Liver (tissue), 9 donors: ENCODE data around the gene IFT57. TPM values are rescaled to one million over a fixed set of nuclear protein-coding genes. Genes with fewer than 3 reads are reported as not detected.

ENCODE experiments used
- DNase-seq: peaks from one replicate; pipeline ENCODE4 v3.0.0-alpha.2; 2017; ENCODE audit warnings: low spot score
- H3K27ac ChIP-seq, 2 donors: one replicate each; pipeline ENCODE4 v1.7.0; 2013; ENCODE audit warnings: inconsistent platforms in 2 of 2, low read length in 2 of 2, control low read depth in 1 of 2, low read depth in 1 of 2, mild to moderate bottlenecking in 1 of 2
- H3K27me3 ChIP-seq, 4 donors: one replicate each; pipeline versions ENCODE4 v1.6.1 to v1.7.0; 2013; ENCODE audit warnings: low read length in 3 of 4, inconsistent platforms in 1 of 4, mild to moderate bottlenecking in 1 of 4, moderate library complexity in 1 of 4; ENCODE audit not compliant: control insufficient read depth in 4 of 4, insufficient read depth in 4 of 4
- H3K36me3 ChIP-seq, 4 donors: one replicate each; pipeline versions ENCODE4 v1.6.1 to v1.7.0; 2013; ENCODE audit warnings: low read length in 3 of 4, mild to moderate bottlenecking in 3 of 4, low read depth in 1 of 4, moderate library complexity in 1 of 4; ENCODE audit not compliant: control insufficient read depth in 4 of 4, insufficient read depth in 3 of 4
- H3K4me1 ChIP-seq, 4 donors: one replicate each; pipeline versions ENCODE4 v1.6.1 to v1.7.0; 2013; ENCODE audit warnings: low read length in 3 of 4, mild to moderate bottlenecking in 3 of 4, moderate library complexity in 1 of 4; ENCODE audit not compliant: control insufficient read depth in 4 of 4, insufficient read depth in 4 of 4
- H3K4me3 ChIP-seq, 3 donors: one replicate each; pipeline versions ENCODE4 v1.6.1 to v1.7.0; 2013; ENCODE audit warnings: low read length in 3 of 3, control low read depth in 1 of 3, low read depth in 1 of 3, mild to moderate bottlenecking in 1 of 3
- H3K9ac ChIP-seq, 2 donors: one replicate each; pipeline ENCODE4 v1.7.0; 2013; ENCODE audit warnings: low read length in 2 of 2, mild to moderate bottlenecking in 2 of 2, moderate library complexity in 2 of 2, control low read depth in 1 of 2, low read depth in 1 of 2
- H3K9me3 ChIP-seq, 4 donors: one replicate each; pipeline versions ENCODE4 v1.6.1 to v1.7.0; 2013; ENCODE audit warnings: low read length in 3 of 4; ENCODE audit not compliant: control insufficient read depth in 4 of 4
- ATF3 ChIP-seq: IDR thresholded peaks from 2 replicates; pipeline ENCODE4 v1.6.1; 2016; ENCODE audit warnings: antibody characterized with exemption
- EGR1 ChIP-seq, 2 donors: IDR thresholded peaks; 2 replicates each; pipeline ENCODE4 v1.6.1; 2016 to 2018; ENCODE audit warnings: antibody characterized with exemption in 2 of 2, low read depth in 2 of 2
- FOXA1 ChIP-seq: IDR thresholded peaks from 2 replicates; pipeline ENCODE4 v1.6.1; 2016; ENCODE audit warnings: antibody characterized with exemption
- FOXA2 ChIP-seq: IDR thresholded peaks from 2 replicates; pipeline ENCODE4 v1.6.1; 2016; ENCODE audit warnings: antibody characterized with exemption
- GABPA ChIP-seq, 2 donors: IDR thresholded peaks in 1 of 2; conservative IDR thresholded peaks in 1 of 2; 2 replicates each; pipeline ENCODE4 v1.6.1; 2016; ENCODE audit warnings: antibody characterized with exemption in 2 of 2, mild to moderate bottlenecking in 1 of 2, moderate library complexity in 1 of 2
- HNF4A ChIP-seq, 2 donors: conservative IDR thresholded peaks; 2 replicates each; pipeline ENCODE4 v1.6.1; 2016; ENCODE audit warnings: antibody characterized with exemption in 2 of 2, mild to moderate bottlenecking in 2 of 2
- HNF4G ChIP-seq: IDR thresholded peaks from 2 replicates; pipeline ENCODE4 v1.6.1; 2016; ENCODE audit warnings: antibody characterized with exemption
- JUND ChIP-seq, 2 donors: IDR thresholded peaks; 2 replicates each; pipeline ENCODE4 v1.6.1; 2016; ENCODE audit warnings: antibody characterized with exemption in 2 of 2
- MAX ChIP-seq: IDR thresholded peaks from 2 replicates; pipeline ENCODE4 v1.6.1; 2016; ENCODE audit warnings: antibody characterized with exemption
- NR2F2 ChIP-seq: IDR thresholded peaks from 2 replicates; pipeline ENCODE4 v1.6.1; 2016; ENCODE audit warnings: antibody characterized with exemption
- RAD21 ChIP-seq, 2 donors: IDR thresholded peaks; 2 replicates each; pipeline ENCODE4 v1.6.1; 2016; ENCODE audit warnings: antibody characterized with exemption in 2 of 2, mild to moderate bottlenecking in 2 of 2
- REST ChIP-seq: IDR thresholded peaks from 2 replicates; pipeline ENCODE4 v1.6.1; 2016; ENCODE audit warnings: antibody characterized with exemption, mild to moderate bottlenecking
- RXRA ChIP-seq, 2 donors: IDR thresholded peaks; 2 replicates each; pipeline ENCODE4 v1.6.1; 2017 to 2018; ENCODE audit warnings: antibody characterized with exemption in 2 of 2, mild to moderate bottlenecking in 1 of 2
- SP1 ChIP-seq: IDR thresholded peaks from 2 replicates; pipeline ENCODE4 v1.6.1; 2018; ENCODE audit warnings: antibody characterized with exemption, mild to moderate bottlenecking
- TAF1 ChIP-seq: conservative IDR thresholded peaks from 2 replicates; pipeline ENCODE4 v1.6.1; 2016; ENCODE audit warnings: antibody characterized with exemption, mild to moderate bottlenecking
- YY1 ChIP-seq: IDR thresholded peaks from 2 replicates; pipeline ENCODE4 v1.6.1; 2016; ENCODE audit warnings: antibody characterized with exemption, mild to moderate bottlenecking
- ZBTB33 ChIP-seq: IDR thresholded peaks from 2 replicates; pipeline ENCODE4 v1.6.1; 2016; ENCODE audit warnings: antibody characterized with exemption
- WGBS: extraction: QIAGEN DNeasy Blood & Tissue Kit; methylation state at CpG from one replicate; pipeline ENCODE4 v1.1.7; 2013; 5-methylcytosine and 5-hydroxymethylcytosine counted together
- polyA plus RNA-seq, 2 donors: library from polyadenylated mRNA; stranded (reverse) in 1 of 2; unstranded in 1 of 2; fragments of 200-250 nt in 1 of 2; fragments of >200 nt in 1 of 2; fragmentation: Nextera tagmentation in 1 of 2; extraction: Ambion mirVana in 1 of 2; gene quantifications; one replicate each; pipeline versions ENCODE4 v1.2.1 to v1.2.3, GENCODE V29; 2013 to 2015
- total RNA-seq, 2 donors: library from RNA; depleted of rRNA; stranded (reverse); fragments of >200 nt; gene quantifications; one replicate each; pipeline ENCODE4 v1.2.3, GENCODE V29; 2014
- donor health status: healthy.
- donor health status: healthy.
- donor health status: healthy.
- donor health status: healthy.
- donor health status: healthy.

The IFT57 gene
- total and polyA plus RNA-seq, 4 donors = 5.2 to 9.2 (median 7.3) TPM

- peaks cover 0 to 3% (median 0%) of the 10 kb centered on the region in 4 donors for H3K9me3 ChIP-seq
- H3K9ac ChIP-seq = no peak overlapping the region
- no peak overlapping the region for H3K27ac ChIP-seq
- 94% methylated on average over 2 of the region's 2 CpGs for WGBS
- no peaks in the 10 kb centered on the region for H3K36me3 ChIP-seq
- no peak for DNase-seq
- H3K4me1 ChIP-seq = no peaks in the 10 kb centered on the region
- H3K27me3 ChIP-seq = no peaks in the 10 kb centered on the region
- H3K4me3 ChIP-seq = no peak overlapping the region
- TF ChIP-seq ATF3 (no peak), JUND (IDR thresholded peaks at IDR 0.05) (no peak), NR2F2 (no peak), RXRA (IDR thresholded peaks at IDR 0.05) (no peak), HNF4A (conservative IDR thresholded peaks at IDR 0.05) (no peak)
Measured at GRCh38 chr3:108183971-108184370, 38.3 kb downstream of the IFT57 start.

- DNase-seq = no peak
- Histone ChIP-seq H3K4me1 (no peaks in the 10 kb centered on the region), H3K27ac (no peak overlapping the region), H3K9me3 (peaks cover 0 to 3% (median 0%) of the 10 kb centered on the region in 4 donors), H3K36me3 (no peaks in the 10 kb centered on the region), H3K9ac (no peak overlapping the region), H3K27me3 (no peaks in the 10 kb centered on the region), H3K4me3 (no peak overlapping the region)
- WGBS = 59% methylated on average over 1 of the region's 1 CpG
- TF ChIP-seq SP1 (no peak), RXRA (IDR thresholded peaks at IDR 0.05) (no peak), FOXA2 (no peak), FOXA1 (no peak), REST (no peak), GABPA (IDR thresholded peaks at IDR 0.05 in 1 of 2, conservative IDR thresholded peaks at IDR 0.05 in 1 of 2) (no peak), ATF3 (no peak), HNF4G (no peak), EGR1 (IDR thresholded peaks at IDR 0.05; ENCODE audit: low read depth in 2 of 2) (no peak), HNF4A (conservative IDR thresholded peaks at IDR 0.05) (no peak), TAF1 (no peak)
Measured at GRCh38 chr3:108183181-108183580, 39.0 kb downstream of the IFT57 start.

- TF ChIP-seq ZBTB33 (no peak), ATF3 (no peak), RAD21 (IDR thresholded peaks at IDR 0.05) (no peak), YY1 (no peak), REST (no peak), NR2F2 (no peak), HNF4G (no peak), RXRA (IDR thresholded peaks at IDR 0.05) (no peak), FOXA1 (no peak), SP1 (no peak), EGR1 (IDR thresholded peaks at IDR 0.05; ENCODE audit: low read depth in 2 of 2) (no peak), JUND (IDR thresholded peaks at IDR 0.05) (no peak), GABPA (IDR thresholded peaks at IDR 0.05 in 1 of 2, conservative IDR thresholded peaks at IDR 0.05 in 1 of 2) (no peak), MAX (no peak)
- DNase-seq = no peak
- no peak overlapping the region for H3K27ac ChIP-seq
- WGBS = 89% methylated on average over 1 of the region's 1 CpG
- peaks cover 0 to 3% (median 0%) of the 10 kb centered on the region in 4 donors for H3K9me3 ChIP-seq
- no peak overlapping the region for H3K9ac ChIP-seq
- no peaks in the 10 kb centered on the region for H3K36me3 ChIP-seq
- no peak overlapping the region for H3K4me3 ChIP-seq
- no peaks in the 10 kb centered on the region for H3K27me3 ChIP-seq
- no peaks in the 10 kb centered on the region for H3K4me1 ChIP-seq
Measured at GRCh38 chr3:108182339-108182738, 39.9 kb downstream of the IFT57 start.
